HG03521 (cell line): ENCODE measurements around the gene OPN4.

Source experiments
- ATAC-seq: cut with Tn5 transposase; IDR thresholded peaks from one replicate; pipeline ENCODE4 v1.9.1; 2021; ENCODE audit warnings: mild to moderate bottlenecking, moderate library complexity; ENCODE audit not compliant: unreplicated experiment

Gene OPN4

DNA sequence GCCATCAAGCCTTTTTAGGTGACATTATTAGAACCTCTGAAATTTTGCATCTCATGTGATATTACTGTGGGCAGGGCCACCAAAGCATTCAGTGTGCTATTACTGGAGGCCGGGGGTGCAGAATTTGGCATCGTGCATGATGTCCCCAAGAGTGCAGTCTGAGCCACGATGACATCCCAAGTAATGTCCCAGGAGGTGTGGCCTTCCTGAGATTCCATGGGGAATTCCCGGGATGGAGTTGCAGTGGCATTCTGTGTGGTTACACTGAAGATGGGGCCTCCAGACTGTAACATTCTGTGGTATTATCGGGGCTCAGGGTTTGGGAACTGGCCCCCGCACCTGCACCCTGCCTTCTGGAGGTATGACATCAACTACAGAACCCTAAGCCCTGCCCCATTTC lies 23.0 kb downstream of the OPN4 start:
- no peak for ATAC-seq

DNA sequence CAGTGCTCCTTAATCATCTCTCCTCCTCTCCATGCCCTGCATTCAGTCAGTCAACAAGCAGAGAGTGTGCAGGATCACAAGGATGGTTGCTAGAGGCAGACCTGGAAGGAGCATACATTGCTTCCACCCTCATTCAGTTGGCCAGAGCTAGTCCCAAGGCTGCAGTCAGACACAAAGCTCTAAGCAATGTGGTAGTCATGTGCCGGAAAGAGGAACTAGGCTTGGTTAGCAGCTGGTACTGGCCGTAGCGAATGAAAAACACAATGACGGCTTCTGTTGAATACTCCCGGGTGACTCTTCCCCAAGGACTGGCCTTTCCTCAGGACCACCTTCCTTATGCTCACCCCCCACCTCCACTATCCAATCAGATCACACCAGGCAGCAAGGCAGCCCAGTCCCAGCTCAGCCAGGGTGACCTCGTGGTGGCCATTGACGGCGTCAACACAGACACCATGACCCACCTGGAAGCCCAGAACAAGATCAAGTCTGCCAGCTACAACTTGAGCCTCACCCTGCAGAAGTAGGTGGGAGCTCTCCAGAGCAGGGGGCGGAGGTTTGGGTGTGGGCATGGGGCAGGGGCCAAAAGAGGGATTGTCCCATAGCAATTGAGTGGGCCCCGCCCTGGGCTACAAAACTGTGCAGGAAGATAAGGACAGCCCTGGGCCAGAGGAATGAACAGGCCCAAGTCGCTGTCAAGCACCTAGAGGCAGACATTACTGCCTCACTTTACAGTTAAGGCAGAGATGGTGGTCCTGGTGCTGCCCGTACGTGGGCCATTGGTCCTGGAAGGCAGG lies 24.8 kb downstream of the OPN4 start:
- no peak for ATAC-seq

DNA sequence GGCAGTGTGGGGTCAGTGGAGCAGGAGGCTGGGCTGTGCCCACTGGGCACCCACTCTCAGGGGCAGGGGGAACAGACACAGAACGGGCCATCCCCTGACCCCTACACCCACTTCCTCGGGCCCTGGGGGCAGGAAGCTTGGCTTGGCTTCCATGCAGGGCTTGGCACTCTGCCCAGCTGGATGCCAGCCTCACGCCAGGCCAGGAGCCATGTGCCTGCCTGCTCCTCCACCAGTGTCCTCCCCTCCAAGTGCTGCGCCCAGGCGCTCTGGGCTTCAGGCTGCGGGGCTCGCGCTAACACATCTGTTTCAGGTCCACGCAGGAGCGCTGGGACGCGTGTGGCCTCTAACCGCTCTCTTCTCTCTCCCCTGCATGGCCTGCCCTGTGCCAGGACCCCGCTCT lies 26.7 kb downstream of the OPN4 start:
- no peak for ATAC-seq

DNA sequence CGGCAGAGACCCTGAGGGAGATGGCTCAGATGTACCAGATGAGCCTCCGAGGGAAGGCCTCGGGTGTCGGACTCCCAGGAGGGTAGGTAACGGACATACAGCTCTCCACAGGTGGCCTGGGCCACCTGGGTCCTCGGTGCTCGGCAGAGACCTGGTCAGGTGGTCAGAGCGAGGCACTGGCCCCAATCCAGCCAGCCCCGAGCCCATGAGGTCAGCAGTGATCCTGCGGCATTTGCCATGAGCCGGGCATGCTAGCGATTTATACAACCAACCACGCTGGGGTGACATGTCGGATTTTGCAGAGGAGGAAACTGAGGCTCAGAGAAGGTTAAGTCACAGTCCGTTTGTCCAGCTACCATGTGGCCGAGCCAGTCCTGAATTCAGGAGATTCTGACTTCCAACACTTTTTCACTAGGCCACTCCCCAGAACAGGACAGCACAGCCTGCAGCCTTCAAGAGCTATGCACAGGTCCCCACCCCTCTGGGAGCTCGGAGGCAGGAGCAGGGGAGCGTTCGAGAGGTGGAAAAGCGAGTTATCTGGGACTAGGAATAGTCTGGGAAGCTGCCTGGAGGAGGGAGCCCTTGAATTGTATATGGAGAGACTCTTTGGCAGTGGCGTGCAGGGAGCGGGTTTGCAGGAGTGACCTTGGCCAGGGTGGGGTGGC lies 27.5 kb downstream of the OPN4 start:
- ATAC-seq: no peak

DNA sequence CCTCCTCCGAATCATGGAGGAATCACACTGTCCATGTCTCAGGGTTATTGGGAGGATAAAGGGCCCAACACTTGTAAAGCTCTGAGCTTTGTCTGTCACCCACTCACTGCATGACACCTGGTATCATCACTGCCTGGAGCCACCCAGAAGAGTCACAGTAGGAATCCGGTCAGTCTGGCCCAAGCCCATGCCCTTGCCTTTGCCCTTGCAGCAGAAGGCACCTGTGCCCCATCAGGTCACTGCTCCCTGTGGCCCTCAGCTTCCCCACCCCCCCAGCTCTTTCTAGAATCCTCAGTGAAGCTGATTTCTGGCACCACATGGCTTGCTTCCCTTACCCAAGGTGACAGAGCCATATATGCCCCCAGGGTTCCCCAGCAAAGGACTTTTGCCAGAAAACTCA lies 28.3 kb downstream of the OPN4 start:
- ATAC-seq: no peak

DNA sequence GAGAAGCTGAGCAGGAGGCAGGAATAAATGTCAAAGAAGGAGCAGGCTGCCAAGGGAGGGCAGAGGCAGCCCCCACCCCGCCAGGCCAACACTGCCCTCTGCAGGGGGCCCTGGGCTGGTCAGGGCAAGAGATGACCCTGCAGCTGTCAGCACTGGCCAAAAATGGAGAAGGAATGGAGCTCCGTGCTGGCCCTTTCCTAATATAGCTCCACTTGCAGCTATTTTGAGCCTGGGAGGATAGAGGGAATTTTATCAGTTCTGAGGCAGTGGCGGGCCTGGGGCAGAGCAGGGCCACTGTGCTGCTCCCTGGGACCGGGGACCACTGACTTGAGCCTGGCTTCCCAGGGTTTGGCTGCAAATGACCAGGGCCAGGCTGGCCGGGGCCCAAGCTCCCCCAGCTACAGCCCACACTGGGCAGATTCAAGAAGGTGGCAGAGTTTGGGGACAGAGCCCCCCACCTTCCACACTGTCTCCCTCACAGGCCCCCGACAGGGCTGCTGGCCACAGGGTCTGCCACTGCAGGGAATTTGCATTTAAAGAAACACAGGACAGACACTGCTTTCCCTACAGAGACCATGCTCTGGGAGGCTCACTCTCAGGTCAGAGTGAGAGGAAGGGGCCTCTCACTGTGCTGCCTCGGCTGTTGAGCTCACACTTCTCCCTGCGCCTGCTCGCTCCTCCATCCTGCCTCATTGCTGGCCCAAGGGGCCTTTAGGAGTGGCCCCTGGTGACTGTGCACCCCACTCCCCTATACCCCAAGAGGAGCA lies 30.2 kb downstream of the OPN4 start:
- no peak for ATAC-seq

DNA sequence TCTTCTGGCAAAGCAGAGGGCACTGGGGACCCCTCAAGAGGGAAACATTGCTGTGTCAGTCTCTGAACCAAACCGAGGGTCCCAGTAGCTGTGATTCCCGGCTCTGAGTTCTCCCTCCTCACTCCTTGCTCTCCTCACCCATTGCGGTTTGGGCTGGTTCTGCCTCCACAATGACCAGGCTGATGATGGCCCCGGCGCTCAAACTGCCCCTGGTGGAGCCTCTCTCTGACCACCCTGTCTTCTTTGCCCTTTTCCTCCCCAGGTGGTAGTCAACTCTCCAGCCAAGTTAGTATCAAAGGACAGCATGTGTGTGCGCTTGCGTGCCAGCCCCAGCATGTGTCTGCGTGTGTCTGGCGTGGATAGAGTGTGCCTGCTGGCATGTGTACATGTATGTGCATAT lies 31.1 kb downstream of the OPN4 start:
- no peak for ATAC-seq

DNA sequence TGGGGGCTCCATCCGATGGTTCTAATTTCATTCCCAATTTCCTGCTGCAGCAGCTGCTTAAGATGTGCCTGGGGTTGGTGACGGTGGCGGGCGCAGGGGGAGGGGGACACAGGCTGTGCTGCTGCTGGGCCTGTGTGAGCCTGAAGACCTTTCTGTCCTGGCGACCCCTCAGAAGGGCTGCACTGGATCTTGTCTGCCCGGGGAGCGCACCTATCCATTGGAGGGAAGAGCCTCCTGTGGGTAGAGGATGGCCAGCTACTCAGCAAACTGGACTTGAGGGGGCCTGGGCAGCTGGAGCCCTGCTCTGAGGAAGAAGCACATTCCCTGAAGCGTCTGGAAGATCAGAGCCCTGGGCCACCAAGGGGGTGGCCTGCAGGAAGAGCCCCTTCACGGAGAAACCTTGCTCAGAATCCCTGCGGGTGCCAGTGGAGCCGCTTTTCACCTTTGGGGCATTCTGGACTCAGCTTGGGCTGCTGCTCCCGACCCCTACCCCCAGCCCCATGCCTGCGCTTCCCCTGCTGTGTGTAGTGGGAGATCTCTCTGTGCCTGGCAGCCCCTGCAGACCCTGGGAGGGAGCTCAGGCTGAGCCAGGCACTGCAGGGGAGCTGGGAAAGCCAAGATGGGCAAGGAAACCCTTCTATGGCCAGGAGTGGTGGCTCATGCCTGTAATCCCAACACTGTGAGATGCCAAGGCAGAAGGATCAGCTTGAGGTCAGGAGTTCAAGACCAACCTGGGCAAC lies 31.7 kb downstream of the OPN4 start:
- ATAC-seq: no peak

DNA sequence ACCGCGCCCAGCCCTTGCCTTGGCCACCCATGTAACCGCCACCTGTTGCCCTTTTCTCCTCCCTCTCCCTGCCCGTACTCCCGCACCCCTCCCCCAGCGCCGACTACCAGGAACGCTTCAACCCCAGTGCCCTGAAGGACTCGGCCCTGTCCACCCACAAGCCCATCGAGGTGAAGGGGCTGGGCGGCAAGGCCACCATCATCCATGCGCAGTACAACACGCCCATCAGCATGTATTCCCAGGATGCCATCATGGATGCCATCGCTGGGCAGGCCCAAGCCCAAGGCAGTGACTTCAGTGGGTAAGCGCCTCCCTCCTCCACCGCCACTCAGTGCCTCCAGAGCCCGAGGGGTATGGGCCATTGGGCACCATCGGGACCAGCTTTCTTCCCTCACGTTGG lies 32.6 kb downstream of the OPN4 start:
- ATAC-seq: no peak

DNA sequence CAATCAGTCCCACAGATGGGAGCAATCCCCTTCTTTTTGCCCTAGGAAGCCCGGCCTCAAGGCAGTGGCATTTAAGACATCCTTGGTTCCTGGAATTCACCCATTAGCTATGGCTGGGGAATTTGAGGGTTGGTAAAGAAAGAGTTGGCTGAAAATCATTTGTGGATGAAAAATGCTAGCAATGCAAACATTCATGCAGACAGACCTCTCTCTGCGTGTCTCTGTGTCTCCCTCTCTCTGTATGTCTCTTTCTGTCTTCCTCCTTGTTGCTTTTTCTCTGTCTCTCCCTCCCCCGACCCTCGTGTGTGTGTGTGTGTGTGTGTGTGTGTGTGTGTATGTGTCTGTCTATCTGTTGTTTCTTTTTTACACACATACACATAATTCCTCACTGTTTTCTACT lies 33.4 kb downstream of the OPN4 start:
- ATAC-seq: no peak

DNA sequence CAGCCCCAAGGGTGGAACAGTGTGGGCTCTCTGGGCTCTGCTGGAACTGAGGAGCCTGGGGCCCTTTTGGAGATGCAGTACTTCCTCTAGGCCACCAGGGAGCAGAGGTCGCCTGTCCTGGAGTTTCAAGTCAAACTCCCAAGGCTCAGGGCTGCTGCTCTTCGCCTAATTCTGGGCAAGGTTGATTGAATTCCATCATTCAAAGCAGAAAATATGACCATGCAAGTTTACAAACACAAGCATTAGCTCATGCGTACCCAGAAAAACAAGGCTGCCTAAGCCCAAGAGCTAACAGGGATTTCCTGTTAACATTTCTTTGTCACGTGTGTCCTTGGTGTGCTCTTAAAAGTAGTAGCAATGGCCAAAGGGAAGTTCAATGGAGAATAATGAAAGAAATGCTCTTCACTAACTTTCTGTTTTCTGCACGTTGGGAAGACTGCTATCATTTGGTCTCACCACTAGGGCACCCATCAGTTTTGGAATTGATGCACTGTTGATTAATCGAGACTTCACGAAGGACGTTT lies 34.1 kb downstream of the OPN4 start:
- peak; percentile 65 for ATAC-seq

DNA sequence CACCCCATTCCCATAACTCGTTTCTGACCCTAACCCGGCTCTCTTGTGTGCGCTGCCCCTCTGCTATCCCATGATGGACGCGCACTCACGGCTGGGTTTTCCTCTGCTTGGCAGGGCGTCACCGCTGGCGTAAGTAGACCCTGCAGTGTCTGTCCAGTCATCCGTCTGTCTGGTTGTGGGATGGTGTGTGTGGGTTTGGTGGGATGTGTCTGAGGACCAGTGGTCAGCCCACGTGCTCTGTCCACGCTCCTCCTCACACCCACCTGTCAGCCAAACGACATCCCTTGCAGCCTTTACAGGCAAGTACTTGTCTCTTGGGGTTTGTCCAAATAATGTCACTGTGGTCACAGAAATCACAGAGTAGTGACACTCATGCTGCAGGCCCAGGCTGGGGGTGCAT lies 34.8 kb downstream of the OPN4 start:
- no peak for ATAC-seq

DNA sequence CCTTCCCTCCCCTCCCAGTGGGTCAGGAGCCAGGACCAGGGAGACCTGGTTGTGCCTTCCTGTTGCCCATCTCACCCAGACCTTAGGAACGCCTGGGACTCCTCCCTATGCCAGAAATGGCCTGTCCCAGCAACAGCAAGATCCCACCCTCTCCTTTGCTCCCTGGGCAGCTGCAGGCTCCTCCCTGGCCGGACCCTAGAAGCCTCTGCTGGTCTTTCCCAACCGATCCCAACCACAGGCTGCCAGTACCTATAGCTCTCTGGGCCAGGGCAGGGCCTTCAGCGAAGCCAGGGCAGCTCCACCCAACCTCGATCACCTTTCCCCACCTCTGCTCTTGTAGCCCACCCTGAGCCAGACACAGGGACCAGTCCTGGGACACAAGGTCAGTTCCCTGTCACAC lies 35.9 kb downstream of the OPN4 start:
- no peak for ATAC-seq

DNA sequence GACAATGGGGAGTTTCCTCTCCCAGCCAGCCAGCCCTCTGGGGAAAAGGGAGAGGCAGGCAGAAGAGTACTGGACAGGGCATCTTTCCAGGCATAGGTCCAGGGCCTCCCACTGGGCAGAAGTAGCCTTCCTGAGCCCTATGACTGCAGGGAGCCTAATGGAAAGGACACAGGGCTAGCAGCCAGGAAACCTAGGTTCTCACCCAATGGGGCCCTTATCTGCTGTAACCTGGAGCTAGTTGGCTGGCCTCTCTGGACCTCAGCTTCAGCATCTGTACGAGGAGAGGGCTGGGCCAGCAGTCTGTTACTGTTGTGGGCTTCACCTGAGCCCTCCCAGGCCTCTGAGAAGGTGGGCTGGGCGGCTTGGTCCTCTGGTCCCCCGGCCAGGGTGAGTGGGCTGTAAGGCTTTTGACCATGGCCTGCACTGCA lies 36.3 kb downstream of the OPN4 start:
- no peak for ATAC-seq

DNA sequence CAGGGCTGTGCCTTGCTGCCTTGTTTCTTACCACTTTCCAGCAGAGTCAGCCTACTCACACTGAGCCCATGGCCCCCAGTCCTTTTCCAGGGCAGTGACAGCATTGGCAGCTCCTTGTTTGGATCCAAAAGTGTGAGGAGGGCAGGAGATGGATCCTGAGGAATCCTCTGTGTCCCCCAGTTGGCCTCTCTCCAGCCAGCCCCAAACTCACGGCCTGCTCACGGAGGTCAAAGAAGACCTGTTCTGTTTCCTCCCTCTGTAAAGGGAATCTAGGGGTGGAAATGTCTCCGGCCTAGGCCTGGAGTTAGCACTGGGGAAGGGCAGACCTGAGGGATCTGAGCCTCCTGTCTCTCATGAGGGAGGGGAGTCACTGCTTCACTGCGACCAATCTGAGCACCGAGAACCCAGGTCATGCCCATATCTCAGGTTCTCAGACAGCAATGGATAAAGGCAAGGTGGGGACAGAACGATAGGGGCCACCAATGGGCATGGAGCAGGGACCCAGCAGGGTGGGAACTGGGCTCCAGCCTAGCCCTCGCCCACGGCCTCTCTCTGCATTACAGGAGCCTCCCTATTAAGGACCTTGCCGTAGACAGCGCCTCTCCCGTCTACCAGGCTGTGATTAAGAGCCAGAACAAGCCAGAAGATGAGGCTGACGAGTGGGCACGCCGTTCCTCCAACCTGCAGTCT lies 37.1 kb downstream of the OPN4 start:
- ATAC-seq: no peak

DNA sequence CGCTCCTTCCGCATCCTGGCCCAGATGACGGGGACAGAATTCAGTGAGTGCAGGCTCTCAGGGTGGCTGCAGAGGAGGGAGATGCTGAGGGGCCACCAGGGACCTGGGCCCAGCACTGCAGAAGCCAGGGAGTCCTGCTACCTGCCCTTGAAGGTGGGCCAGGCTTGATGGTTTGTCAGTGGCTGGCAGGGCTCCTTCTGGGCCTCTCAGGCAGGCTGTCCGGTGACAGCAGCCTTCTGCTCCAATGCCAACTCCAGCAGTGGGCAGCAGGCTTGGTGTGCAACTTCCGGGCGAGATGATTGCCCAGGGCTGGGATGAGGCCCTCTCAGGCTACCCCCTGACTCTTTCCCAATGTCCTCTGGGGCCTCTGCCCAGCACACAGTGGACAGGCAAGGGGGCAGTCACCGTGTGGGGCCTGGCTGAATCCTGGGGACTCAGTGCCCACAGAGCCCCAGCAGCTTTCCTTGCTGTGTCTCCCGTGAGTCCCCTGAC lies 37.7 kb downstream of the OPN4 start:
- no peak for ATAC-seq

DNA sequence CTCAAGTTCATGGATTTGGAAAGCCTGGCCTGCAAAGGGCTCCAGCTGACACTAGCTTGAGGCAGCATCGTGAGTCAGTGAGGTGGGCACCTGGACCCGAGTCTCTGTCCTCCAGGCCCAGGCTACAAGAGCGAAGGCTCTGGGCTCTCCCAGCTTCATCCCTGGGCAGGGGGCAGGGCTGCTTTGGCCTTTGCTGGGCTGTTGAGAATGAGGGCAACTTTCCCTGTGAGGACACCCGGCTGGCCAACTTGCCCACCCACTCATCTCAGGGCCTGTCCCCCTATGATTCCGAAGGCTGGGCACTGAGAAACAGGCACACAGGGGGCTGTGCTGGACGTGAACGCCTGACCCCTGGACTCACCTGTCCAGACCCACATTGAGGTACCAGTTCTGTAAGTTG lies 38.3 kb downstream of the OPN4 start:
- ATAC-seq: no peak

DNA sequence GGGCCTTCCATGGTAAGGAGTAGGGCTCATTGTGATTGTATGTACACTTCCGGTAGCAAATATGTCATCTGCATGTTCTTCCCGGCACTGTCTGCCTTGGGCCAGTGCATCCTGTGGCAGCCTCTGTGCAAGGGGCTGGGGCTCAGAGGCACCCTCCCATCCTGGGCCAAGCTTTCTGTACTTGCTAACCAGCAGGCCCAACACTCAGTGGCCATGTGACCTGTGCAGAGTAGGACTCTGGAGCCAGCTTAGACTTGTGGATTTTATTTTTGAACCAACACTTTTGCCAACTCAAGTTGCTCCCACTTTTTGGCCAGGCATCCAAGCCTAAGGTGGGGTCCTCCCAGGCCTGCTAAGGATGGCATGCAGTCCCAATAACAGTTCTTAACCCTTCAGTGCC lies 38.9 kb downstream of the OPN4 start:
- ATAC-seq: no peak

DNA sequence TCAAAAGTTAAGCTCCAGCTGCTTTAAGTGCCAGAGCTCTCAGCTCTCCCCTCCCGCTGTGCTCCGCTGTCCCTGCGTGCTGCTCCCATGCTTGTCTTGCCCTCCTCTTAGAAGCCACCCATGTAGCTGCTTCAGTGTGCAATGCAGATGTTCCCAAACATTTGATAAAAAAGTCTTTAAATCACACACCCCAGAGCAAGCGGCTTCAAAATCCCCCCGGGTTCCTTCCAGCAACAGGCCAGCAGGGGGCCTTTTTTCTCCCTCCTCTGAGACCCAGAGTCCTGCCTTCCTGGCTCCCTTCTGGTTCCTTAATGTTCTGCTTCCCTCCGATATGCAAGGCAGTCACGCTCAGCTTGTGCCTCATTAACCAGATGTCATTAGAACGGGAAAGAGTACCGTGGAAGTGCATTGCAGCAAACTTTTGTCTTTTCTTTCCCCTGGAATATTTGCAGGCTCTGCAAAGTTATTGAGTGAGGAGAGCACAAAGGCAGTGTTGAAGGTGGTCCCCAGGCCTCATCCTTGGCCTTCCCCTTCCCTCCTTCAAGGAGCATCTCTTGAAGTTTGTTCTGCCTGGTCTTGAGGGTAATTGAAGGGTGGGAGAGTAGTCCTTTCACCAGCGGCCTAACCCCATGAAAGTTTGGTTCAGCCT lies 39.5 kb downstream of the OPN4 start:
- ATAC-seq: no peak
